Stimulated activated CD4-positive, alpha-beta T cell treated with anti-CD3 and anti-CD28 coated beads, Interleukin-15, amount 100 ng/mL, for 24 hours (primary cell): ENCODE measurements around the gene SIRPA.

Experiments used
- DNase-seq: peaks from one replicate; pipeline ENCODE4 v3.0.0-alpha.2; 2020

Gene SIRPA

DNA sequence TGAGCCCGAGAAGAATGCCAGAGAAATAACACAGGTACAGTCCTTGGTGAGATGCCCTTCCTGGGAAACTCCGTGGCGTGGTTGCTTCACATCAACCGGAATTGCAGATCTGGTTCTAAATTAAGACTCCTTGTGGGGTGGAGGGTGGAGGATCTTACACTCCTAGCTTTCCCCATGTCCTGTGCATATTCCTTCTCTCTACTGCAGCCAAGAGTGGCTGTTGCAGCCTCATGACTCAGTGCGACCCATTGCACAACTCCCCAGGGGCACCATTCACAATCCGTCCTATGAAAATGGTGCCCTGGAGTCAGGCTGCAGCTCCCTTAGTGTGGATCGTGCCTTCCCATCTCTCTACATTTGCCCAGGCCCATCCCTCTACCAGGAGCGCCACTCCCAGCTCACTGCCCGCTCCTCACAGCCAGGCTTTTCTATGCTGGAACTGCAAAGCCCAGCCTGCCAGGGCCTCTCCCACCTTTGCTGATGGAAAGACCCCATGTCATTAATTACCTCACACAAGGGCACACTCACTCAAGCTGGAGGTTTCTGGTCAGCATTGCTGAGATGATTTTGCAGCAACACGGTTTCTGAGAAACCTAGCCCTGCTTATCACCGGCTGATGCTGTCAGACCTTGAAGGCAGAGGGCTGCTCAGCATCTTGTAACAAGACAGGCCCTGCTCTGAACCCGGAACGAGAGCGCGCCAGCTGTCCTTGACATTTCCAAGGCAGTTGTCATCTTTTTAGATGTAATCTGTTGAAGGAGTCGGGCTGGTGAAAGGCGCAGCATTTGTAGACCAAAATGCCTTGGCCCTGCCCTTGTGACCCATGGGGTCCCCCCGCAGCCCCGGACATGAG is 39.7 kb downstream of the SIRPA start:
- no peak for DNase-seq

DNA sequence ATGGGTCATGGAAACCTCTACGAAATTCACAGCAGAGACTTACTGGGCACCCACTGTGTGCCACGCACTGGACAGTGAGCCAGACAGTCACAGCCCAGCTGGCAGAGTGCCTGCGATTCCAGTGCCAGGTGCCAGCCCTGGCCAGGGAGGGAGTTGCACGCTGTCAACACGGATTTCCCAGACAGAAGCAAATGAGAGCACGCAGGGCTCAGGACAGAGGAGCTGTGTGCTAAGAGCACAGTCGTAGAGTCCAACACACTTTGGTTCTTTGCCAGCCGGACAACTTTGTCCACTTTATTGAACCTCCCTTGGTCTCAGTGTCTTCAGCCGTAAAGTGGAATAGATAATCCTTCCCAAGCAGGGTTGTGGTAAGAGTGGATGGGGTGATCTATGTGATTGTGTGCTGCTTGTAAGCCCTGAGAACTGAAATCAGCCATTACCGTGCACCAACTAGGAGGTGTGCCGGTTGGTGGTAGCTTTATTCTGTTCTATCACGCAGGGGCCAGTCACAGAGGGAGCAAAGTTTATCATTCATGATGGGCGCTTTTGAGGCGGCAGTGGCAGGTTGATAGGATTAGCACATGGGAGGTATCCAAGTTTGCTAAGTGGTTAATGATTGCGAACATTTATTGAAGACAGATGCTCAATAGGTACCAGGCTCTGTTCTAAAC is 40.6 kb downstream of the SIRPA start:
- DNase-seq, result no peak

DNA sequence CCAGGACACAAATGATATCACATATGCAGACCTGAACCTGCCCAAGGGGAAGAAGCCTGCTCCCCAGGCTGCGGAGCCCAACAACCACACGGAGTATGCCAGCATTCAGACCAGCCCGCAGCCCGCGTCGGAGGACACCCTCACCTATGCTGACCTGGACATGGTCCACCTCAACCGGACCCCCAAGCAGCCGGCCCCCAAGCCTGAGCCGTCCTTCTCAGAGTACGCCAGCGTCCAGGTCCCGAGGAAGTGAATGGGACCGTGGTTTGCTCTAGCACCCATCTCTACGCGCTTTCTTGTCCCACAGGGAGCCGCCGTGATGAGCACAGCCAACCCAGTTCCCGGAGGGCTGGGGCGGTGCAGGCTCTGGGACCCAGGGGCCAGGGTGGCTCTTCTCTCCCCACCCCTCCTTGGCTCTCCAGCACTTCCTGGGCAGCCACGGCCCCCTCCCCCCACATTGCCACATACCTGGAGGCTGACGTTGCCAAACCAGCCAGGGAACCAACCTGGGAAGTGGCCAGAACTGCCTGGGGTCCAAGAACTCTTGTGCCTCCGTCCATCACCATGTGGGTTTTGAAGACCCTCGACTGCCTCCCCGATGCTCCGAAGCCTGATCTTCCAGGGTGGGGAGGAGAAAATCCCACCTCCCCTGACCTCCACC is 42.2 kb downstream of the SIRPA start:
- DNase-seq, result no peak

DNA sequence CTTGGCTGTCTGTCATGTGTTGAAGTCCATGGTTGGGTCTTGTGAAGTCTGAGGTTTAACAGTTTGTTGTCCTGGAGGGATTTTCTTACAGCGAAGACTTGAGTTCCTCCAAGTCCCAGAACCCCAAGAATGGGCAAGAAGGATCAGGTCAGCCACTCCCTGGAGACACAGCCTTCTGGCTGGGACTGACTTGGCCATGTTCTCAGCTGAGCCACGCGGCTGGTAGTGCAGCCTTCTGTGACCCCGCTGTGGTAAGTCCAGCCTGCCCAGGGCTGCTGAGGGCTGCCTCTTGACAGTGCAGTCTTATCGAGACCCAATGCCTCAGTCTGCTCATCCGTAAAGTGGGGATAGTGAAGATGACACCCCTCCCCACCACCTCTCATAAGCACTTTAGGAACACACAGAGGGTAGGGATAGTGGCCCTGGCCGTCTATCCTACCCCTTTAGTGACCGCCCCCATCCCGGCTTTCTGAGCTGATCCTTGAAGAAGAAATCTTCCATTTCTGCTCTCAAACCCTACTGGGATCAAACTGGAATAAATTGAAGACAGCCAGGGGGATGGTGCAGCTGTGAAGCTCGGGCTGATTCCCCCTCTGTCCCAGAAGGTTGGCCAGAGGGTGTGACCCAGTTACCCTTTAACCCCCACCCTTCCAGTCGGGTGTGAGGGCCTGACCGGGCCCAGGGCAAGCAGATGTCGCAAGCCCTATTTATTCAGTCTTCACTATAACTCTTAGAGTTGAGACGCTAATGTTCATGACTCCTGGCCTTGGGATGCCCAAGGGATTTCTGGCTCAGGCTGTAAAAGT is 43.5 kb downstream of the SIRPA start:
- DNase-seq, result no peak

DNA sequence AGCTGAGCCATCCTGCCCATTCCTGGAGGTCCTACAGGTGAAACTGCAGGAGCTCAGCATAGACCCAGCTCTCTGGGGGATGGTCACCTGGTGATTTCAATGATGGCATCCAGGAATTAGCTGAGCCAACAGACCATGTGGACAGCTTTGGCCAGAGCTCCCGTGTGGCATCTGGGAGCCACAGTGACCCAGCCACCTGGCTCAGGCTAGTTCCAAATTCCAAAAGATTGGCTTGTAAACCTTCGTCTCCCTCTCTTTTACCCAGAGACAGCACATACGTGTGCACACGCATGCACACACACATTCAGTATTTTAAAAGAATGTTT is 44.0 kb downstream of the SIRPA start:
- DNase-seq, result no peak

DNA sequence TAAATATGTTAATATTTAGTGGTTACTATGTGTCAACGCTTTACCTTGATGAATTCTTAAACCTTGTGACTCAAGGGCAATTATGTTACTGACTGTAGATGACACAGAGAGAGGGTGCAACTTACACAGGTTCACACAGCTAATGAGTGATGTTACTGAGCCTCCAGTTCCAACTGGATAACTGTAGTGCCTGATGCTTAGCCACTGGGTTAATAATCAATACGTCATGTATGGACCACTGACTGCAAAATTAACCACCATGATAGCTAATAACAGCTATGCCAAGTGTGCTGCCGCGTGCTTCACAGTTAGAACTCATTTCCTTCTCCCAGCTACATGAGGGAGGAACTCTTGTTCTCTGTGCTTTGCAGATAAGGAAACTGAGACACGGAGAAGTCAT is 45.4 kb downstream of the SIRPA start:
- no peak for DNase-seq

DNA sequence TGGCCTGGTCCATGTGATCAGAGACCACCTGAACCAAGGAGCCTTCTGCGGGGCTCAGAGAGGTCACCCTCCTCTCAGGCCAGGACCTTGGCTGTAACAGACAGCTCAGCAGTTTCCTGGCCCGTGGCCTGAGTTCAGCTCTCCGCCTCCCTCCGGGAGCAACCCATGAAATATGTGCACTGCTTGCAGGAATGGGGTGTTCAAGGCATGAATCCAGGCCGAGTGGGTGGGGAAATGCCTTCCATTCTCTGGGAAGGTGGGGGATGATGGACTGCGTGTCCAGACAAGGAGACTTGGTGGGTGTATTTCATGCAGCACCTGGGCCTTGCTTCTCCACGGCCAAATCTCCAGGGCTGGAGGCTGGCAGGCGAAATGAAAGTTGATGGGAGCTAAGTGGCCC is 46.0 kb downstream of the SIRPA start:
- DNase-seq, result no peak

DNA sequence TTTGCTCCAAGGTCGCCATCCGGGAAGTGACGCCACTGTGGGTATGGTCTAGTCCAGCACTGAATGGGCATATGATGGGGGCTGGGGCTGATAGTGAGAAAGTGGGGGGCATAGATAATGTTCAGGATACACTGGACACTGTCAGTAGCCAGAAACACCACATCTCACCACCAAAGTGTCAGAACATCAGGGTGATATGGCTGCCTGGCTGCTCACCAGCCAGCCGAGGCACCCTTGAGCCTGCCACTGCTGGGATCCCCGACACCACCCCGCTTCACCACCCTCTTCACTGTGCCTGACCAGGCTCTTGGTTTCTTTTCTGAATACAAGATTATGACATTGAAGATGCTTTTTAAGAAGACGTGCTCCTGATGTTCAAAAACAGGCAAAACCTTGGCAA is 46.9 kb downstream of the SIRPA start:
- DNase-seq, result no peak

DNA sequence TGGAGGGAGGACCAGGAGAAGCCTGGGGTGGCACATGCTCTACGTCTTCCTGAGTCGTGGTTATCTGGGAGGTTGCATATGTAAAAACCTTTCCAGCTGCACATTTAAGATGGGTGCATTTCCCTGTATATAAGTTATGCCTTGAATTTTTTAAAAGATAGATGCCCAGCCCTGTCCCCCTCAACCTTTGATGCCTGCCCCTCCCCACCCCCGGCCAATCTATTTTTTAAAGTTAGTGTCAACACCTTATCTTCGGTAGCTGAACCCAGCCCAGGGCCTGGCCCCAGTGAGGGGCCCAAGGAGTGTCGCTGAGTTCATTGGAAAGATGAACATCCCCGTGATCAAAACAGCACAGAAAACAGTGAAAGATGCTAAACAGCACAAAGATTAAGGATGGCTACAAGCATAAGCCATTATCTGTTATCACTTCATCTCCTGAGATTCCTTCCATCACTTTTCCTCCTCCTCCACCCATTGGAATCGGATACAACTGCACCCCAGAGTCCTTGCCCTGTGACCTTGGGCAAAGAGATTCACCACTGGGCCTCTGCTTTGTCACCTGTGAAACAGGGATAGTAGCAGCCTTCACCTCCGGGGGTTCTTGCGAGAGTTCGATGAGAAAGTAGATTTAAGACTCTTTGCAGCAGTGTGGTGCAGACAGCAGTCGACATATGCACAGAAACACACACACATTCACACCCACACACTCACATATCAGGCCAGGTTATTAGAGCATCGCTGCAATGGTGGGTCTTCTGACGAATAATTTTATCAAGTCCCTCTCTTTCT is 47.5 kb downstream of the SIRPA start:
- DNase-seq, result no peak

DNA sequence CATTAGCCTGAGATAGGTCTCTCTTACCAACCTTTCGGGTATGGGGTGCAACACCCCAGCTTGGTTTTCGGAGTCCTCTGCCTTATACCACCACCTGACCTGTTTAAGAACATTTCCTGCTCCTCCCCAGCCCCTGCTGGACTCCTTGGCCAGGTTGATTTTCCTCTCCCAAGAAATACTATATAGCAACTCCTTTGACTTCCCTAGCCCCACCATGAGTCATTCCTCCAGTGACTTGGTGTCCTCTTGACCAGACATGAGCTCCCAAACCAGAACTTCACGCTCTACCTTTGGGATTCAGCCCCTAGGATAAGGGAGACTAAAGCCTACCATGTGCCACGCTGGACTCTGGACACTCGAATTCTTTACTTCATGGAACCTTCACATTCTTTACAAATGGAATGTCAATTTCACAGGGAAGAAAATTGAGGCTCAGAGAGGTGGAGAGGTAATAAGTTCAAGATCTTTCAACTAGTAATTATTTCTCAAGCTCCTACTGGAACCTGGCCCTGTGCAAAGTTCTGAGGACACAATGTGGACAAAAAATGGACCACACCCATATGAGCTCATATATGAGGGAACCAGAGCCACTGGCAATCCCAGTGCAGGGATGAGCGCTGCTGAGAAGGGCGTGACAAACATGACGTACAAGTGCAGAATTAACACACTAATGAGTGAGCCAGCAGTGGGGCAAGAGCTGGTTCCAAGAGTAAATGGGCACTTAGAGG is 48.2 kb downstream of the SIRPA start:
- no peak for DNase-seq

DNA sequence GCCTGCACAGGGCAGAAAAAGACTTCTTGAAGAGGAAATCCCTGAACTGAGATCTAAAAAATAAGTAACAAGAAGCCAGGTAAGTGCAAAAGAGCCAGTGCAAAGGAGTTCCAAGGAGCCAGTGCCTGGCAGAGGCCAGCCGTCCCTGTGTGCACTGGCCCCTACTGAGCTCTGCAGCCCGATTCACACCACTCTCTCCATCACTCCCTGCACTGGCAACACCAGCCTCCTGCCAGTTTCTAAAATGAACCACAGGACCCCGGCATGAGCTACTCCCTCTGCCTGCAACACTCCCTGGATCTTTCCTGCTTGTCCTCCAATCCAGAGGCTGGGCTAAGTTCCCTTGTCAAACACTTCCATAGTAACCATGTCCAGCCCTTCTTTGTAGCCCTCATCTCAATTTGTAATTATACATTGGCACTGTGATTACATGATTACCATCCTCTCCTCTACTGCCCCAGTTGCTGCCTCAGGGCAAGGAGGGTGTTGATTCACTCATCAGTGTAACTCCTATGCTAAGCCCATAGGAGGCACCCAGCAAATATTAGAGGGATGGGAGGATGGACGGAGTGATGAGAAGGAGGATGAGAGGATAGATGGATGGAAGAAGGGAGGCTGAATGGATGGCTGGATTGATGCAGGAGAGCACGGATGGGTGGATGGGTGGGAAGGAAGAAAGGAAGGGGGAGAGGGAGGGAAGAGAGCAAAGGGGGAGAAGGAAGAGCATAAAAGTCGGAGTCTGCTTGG is 49.3 kb downstream of the SIRPA start:
- DNase-seq, result no peak

DNA sequence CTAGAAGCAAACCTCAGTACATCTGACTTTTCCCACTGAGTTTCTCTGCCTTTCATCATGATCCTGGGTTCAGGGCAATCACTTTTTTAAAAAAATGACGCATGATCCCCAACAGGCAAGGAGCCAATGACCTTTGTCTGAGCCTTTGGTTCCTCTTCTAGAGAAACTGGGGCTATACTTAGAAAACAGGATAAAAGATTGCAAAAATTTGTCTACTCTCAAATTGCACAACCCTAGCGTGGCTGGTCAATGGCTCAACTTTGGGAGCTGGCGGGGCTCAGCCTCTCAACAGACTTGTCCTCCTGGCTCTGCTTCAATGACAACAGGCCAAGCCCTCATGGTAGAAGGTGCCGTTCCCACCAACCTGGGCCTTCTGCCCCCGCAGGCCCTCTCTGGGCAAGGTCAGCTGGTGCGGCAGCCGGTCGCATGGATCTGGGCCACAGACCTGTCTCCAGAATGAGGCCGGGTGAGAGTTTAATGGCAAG is 50.0 kb downstream of the SIRPA start:
- DNase-seq, result no peak

DNA sequence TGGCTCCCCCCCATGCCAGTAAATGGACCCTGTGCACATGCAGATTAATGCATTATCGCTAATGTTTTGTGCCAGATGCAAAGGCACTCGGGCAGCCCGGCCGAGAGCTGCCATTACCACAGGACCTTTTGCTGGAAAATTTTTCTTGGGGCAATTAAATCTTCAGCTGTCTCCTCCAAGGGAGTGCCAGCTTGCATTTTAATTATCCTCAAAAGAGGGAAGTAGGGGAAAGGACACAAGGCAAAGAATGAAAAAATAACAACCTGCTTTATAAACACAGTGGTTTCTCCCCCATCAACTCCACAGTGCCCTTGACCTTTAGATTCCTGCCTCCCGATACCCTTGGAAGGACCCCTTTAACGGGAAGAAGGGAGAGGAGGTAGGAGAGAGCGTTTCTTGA is 50.5 kb downstream of the SIRPA start:
- DNase-seq, result no peak

DNA sequence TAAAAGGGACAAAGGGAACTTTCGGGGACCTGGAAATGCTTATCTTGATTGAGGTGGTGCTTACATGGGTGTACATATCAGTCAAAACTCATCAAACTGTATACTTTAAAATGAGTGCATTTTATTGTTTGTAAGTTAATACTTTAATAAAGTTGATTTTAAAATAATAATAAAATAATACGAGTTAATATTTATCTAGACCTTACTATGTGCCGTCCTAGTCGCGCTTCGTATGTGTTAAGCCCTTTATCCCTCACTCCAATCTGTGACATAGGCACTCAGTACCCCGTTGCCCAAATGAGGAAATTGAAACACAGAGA is 51.2 kb downstream of the SIRPA start:
- no peak for DNase-seq

DNA sequence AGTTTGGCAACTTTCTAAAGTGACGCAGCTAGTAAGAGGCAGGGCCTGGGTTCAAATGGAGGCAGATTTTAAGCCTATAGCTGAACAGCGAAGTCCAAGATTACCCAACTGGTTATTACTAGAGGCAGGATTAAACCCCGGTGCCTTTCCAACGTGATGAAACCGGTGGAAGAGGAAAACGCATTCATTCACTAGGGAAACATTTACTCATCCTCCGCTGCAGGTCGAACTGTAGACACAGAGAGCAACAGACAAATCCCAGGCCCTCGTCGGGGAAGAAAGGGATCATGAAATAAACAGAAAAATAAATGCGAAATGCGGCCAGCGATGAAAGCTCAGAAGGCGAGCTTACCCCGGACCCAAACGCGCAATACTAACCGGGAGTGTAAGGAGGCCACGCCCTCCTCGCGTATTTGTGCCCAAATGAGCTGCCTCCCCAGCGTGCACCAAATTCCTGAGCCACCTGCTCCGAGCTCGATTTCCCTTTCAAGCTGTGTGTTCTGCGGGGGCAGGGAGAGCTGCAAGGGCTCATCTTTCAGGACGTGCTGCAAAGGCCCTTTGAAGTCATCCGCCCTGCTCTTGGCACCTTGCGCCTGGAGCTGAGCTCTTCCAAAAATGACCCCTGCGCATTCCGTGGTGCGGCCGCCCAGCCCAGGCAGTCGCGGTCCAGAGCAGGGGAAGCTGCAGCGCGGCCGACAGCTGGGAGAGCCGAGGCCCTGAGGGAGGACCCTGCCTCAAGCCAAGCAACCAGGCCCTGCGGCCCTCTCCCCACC is 51.7 kb downstream of the SIRPA start:
- no peak for DNase-seq

DNA sequence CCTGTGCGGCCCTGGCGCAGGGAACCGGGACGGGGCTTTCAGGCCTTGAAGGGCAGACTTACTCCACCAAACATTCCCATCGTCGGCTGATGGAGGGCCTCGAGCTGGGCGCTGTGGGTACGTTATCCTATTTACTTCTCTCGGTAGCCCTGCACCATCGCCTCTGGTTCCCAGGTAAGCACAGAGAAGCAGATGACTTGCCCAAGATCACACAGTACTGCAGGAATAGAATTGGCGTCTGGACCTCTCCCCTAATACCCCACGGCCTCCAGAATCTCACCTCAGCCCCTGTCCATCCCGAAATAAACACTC is 52.3 kb downstream of the SIRPA start:
- no peak for DNase-seq

DNA sequence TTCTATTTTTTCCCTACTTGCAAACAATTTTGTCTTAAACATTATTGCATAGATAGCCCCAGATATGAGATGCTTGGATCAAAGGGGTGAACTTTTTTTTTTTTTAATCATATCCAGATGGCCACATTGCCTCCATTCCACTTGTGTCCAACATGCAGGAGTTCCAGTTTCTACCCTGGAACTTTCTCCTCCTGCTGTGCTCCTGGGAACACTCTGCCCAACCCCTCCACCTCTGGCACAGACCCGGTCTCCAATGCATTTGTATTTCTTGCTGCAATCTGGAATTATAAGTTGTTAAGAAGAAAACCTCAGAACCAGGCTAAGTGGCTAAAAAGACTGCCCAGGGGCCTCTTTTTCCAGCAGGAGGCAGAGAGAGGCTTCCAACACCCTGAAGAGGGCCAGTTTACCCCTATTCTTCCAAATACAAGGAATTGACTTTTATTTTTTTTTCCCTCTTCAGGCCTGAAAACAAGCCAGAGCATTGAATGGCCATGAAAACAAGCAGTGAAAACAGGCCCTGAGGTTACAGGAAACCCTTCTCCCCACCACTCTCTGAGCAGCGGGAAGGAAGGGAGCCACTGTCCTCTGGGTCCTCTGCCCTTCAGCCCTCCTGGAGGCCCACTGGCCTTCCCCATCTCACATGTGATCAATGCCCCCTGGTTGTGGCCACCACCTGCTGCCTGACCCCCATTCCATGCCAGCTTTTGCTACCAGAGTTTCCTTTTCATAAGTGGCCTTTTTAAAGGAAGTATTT is 54.3 kb downstream of the SIRPA start:
- DNase-seq, result no peak

DNA sequence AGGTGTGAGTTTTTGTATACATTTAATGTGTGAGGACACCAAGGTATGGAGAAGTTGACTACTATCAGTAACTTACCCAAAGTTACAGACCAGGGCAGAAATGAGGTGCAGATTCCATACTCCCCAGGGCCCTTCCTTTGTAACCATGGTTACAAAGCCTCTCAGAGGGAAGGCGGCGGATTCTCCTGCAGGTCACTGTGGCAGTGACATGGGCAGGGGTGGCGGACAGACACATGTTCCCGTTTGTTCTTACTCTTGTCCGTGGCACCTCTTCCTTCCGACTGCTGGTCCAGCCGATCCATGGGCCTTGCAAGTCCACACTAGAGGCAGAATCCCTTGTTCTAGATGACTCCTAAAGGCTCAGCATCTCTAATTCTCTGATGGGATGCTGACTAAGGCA is 55.6 kb downstream of the SIRPA start:
- DNase-seq, result no peak

DNA sequence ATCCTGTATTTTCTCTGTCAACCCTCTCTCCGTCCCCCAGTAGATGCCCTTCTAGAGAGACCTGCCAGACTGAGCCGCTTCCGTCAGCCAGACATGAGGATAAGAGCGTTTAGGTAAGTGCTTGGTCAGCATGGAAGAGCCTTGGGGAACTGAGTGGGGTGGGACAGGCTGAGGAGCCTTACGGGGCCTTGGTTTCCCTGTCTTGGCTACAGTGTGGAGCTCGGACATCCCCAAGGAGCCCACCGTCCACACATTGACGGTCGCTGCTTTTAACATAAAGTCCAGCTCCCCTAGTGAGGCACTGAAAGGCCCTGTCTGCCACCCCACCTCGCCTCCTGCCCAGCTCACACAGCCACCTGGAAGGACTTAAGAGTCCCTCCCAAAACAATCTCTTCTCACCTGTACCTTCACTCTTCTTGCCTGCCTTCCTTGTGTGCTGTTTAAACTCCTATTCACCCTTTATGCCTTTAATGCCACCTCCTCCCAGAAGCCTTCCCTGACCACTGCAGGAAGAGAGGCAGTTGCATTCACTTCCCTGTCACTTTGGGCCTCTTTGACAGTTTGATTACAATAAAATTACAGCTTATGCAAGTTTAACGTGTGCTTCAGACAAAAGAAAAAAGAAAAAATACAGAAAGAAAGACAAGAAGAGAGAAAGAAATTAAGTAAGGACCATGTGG is 56.4 kb downstream of the SIRPA start:
- DNase-seq, result no peak
